CD4-positive, alpha-beta T cell treated with Interferon alpha-2 for 1 hour (primary cell): Measurements from ENCODE around the gene PTPN3.

Source experiments
- DNase-seq, 2 donors: peaks; one replicate each; pipeline ENCODE4 v3.0.0-alpha.2; 2020 to 2022

The PTPN3 gene

DNA sequence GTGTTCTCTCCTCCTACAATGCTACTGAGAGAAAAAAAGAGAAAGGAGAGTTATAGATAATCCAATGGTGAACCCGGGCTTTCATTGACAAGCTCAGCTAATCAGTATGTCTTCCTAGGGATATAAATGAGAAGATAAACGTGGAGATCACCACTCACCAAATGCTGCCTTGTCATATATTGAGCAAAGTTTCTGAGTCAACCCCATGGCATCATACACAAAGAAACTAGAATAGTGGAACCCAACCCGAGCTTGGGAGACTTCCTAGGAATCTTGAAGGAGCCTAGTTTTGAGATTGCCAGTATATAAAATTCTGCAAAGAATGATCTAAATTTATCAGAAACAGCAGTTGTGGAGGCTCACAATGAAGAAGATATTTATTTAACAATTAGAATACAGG is 47.8 kb downstream of the PTPN3 start:
- no peak for DNase-seq

DNA sequence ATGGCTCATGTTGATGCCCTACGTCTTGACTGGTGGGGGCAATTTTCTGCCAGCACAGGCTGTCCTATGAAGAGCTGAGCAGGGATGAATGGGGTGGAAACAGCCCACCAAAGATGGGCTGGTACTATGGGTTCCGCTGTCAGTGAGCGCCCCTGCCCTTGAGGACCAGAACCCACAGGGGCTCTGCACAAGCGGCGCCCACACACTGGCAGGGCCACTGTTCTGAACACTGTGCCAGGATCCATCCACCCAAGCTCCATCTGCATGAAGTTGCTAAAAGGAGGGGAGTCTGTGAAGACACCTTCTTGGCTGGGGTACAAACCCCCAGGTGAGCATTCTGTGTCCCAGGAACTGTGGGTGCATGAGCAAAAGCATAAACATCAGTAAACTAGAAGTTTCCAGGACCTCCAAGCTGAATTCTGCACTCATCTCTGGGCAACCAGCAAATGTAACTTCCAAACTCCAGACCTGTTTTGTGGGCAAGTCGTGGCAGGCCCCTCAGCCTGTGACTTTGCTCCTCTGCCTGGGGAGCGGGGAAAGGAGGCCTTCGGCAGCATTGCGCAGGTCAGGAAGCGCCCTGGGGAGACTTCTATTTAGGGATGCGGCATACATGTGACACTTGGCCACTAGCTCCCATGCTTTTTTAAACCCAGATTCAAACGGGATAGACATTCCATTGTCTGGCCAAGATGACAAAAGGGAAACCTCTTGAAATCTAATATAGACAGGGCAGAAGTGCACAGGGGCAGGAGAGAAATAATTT is 48.9 kb downstream of the PTPN3 start:
- DNase-seq = no peak

DNA sequence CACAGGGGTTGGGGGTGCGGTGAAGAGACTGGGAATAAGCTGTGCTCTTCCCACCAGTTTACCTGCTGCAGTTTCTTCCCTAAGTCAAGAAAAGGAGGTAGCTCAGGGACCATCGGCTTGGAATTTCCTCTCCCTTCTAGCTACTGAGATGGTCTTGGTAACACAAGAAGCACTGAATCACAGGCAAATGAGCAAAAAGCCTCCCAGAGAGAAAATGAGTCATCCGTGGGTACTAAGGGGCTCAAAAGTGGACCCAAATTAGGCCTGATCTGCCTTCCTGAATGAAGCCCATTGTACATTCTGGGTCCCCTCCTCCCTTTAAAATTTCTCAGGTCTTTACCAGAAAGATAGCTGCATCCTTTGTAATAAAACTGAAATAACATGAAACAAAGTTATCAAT is 49.9 kb downstream of the PTPN3 start:
- no peak for DNase-seq

DNA sequence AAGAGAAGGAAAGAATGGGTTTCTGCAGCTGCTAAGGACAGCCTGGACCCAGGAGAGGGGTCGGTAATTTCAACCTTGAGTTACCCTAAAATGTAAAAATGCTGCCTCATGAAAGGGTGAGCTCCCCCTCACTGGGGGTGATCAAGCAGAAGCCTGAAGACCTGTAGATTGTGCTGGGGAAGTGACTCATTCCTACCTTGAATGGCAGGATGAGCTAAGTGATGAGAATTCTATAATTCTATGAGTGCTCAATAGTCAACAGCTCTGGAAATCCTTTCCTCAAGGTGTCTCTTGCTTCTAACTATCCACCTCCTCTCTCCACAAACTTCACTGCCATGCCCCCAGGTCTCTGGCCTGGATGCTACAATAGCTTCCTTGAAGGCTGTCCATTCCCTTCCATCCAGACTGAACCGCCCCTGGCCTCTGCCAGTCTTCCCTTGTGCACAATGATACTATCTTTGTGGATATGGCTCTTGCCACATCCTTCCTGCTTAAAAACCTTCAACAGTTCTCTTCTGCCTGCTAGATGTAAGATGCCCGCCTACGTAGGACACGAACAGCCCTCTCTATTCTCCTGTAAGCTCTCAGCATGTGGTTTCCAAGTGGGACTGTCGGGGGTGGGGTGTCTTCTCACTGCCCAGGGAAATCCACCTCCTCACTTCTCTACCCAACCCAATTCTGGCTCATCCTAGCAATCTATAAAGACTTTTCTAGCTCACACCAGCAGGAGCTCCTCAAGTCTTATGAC is 50.6 kb downstream of the PTPN3 start:
- DNase-seq = no peak

DNA sequence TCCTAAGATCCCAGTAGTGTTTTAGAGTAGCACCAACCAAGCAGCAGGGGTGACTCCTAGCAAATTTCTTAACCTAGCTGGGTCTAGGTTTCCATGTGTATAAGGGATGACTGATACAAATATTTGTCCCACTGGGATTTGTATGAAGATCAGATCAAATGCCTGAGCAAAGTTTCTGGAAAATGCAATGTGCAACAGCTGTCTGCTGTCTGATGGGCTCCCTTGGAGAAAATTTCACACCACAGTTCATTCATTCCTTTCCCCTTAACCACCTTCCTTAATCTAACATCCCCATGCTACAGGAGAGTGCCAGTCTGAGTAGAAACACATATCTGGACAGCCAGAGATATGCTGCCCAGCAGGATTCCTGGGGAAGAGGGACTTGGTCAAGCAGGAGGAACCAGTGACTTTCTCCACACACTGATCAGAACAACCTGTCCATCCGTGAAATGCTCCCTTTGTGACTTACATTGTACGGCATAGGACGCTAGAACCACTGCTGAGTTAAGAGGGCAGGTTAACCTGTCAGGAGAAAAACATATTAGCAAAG is 53.3 kb downstream of the PTPN3 start:
- DNase-seq = no peak

DNA sequence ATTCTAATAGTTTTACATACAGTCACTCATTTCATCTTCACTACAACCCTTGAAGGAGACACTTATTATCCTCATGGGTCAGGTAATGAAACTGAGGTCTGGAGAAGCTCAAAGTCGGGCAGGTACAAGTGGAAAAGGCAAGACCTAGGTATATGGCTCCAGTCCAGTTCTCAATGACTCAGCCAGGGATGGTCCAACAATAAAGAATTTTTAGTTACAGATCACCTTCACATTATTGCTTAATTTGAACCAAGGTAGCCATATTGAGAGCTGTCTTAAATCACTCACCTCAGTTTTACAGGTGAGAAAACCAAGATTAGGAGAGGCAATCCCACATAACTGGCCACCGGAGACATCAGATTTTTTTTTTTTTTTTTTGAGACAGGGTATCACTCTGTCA is 55.4 kb downstream of the PTPN3 start:
- DNase-seq = no peak

DNA sequence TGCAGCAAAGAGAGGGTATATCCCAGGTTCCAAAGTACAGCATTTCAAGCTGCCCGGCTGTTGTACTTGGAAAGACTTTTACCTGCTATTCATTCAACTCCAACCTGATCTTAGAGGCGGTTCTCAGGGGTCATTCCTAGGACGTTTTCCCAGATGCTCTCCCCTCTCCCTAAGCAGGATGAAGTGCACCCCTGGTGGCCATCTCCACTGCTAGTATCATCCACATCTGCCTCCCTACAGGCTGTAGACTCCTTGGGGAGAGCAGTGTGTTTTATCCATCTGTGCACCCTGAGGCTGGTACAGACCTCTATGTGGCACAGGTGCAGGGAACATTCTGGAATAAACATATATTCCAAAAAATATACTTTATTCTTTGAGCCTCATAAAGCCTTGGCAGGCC is 56.8 kb downstream of the PTPN3 start:
- DNase-seq = no peak

DNA sequence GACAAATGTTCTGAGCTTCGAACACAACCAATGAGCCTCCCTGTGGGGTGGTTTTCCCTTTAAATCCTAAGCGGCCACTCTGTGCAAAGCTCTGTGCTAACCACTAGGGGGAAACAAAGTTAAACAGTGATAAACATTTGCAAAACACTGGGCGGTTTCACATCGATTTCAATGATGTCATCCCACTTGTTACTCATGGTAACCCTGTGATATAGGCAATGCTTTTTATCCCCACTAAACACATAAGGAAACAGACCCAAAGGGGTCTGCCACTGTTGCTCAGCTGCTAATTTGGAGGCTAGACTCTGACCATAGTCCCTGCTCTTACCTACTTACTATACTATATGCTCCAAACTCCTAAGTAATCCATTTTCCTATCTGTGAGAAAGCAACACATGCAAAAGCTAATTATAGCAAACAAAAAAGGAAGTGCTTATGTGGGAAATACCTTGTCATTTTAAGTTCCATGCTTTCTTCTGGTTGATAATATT is 57.3 kb downstream of the PTPN3 start:
- DNase-seq = peak; percentile 9 to 51

DNA sequence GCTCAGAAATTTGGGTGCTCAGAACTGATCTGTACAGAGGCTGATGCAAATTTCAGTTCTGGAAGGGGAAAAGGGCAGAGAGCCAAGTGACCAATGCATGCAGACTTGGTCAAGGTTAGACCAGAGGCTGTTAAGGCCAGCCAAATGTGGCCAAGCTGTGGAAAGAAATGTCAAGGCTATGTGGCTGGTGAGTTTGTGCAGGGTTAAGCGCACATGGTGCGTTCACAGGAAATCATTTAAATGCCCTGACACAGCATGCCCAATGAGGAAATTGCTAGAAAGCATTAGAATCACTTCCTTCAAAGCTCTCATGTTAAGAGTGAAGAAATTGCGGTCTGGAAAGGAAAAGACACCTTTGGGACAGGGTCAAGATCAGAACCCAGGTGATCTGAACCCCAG is 58.0 kb downstream of the PTPN3 start:
- DNase-seq = no peak

DNA sequence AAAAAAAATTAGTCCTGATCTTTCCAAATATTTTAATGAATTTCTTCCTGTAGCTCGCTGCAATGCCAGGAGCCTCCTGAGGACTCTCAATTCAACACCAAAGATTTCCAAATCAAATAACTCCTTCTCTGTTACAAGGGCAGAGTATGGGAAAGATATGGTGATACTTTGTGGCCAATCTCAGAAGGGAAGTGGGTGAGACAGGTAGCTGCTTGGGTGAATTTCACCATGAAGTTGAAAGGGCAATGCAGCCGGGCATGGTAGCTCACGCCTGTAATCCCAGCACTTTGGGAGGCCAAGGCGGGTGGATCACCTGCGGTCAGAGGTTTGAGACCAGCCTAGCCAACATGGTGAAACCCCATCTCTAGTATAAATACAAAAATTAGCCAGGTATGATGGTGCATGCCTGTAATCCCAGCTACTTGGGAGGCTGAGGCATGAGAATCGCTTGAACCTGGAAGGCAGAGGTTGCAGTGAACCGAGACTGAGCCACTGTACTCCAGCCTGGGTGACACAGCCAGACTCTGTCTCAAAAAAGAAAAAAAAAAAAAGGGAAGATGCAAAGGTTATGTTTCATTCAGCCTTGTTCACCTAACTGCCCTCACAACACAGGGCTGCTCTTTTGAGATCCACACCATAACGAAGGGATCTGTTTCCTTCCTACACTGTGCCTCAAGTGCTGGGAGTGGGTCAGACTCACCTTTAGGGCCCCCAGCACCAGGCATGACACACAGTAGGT is 58.6 kb downstream of the PTPN3 start:
- DNase-seq = no peak

DNA sequence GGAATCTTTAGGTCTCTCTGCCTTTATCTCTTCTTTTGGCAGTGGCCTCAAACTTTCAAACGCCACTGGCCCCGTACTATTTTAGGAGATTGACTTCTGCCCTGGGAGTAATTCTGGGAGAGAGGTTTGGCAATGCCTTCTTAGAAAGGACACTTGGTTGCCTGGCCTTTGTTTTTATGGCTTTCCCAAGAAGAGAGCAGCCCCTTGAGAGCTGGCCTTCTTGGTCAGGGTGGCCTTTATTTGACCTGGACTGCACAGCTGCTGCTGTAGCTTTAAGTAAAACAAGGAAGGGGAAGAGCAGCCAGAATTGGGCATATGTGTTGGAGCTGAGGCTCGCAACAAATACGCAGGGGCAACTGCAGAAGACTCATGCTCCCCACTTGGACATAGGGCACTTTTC is 60.8 kb downstream of the PTPN3 start:
- DNase-seq = no peak

DNA sequence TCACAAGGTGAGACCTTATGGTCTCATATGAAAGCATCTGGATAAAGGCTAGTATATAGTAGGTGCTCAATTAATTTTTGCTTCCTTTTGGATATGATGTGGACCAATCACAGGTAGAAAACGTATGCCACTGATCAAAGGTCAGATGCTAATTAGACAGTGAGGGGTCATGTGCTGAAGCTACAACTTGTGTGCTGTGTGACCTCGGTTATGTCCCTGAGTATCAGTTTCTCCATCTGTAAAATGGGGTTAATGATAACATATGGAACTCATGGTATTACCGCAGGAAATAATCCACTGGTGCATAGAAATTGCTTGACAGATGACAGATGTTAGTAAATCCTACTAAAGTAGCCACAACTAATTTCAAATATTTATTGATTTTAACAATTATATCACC is 62.0 kb downstream of the PTPN3 start:
- no peak for DNase-seq

DNA sequence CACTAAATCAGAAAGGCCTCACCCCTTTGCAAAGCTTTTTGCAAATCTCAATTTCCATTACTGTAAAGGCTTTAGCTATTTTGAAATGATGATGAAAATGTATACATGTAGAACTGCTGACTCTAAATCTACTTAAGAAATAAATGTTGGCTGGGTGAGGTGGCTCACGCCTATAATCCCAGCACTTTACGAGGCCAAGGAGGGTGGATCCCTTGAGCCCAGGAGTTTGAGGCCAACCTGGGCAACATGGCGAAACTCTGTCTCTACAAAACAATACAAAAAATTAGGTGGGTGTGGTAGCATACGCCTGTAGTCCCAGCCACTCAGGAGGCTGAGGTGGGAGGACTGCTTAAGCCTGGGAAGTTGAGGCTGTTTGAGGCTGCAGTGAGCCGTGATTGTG is 64.6 kb downstream of the PTPN3 start:
- DNase-seq = no peak

DNA sequence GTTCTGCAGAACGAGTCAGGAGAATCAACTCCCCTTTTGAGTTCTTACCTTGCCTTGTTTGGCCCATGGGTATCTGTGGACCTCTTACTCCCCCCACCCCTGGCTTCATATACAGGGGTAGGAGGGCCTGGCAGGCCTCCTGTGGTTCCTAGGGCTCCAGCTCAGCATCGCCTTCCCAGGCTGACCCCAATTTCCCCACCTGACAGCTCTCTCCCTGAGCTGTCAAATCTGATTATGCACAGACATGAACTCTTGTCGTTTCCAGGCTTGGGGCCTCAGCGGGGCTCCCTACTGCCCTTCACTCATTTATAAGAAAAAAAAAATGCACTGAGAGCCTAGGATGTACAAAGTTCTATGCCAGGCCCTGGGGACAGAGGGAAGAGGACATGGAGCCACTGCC is 67.9 kb downstream of the PTPN3 start:
- no peak for DNase-seq

DNA sequence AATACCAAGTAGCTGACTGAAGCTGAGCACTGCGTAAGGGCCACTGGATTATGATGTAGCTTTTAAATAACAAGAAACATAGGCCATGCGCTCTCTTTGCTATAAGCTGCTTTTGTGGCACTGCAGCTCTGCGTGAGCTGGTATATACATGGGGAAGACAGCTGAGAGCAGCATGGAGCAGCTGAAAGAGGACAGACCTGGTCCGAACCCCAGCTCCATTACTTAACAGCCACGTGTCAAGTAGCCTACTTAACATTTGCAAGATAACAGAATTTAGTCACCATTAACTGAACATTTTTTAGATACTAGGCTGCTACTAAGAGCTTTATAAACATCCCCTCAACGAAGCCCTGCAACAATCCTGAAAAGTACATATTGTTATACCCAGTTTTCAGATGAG is 69.3 kb downstream of the PTPN3 start:
- DNase-seq = no peak

DNA sequence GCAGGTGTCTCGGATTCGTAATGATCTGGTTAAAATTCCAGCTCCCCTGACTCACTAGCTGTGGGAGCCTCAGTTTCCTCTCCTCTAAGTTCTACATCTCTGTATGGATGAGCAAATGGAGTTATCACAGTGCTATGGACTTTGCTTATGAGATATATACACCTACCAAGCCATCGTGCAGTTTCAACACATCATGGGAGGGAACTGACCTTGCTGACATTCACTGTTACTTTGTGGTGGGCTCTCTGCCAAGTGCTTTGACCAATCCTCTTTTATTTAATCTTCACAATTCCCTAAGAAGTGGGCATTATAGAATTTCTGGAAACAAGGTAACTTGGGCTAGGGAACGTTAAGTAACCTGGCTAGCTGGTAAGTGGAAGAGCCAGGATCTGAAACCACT is 70.2 kb downstream of the PTPN3 start:
- no peak for DNase-seq

DNA sequence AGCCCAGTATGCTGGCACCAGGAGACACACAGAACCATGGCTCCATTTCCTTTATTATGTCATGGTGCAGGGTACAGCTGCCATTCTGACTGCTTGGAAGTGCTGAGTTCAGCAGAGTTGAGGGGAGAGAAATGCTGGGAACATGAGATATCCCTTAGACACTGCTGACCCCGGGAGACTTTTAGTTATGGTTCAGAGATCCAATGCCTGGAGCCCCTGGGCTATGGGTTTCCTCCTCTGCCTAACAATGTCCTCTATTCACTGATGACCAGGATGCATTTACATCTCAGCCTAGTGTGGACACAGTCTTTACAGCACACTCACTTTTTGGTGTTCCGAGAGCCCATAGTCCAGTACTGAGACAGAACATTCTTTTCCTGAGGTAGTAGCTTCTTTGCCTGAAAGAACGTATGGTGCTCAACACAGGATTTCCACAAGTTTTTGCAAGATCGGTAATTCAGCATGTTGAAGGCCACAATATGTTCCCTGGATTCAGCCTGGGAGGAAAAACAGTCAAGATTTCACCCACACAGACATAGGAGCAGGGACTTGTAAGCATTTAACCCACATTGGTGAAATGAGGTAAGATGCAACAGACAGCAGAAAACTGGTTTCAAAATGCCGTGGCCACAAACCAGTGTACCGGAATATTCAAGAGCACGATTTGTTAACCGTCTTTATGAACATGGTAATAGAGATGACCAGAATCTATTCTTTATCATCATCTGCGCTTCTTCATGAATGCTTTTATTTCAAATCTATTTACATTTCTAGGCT is 71.3 kb downstream of the PTPN3 start:
- DNase-seq = no peak

DNA sequence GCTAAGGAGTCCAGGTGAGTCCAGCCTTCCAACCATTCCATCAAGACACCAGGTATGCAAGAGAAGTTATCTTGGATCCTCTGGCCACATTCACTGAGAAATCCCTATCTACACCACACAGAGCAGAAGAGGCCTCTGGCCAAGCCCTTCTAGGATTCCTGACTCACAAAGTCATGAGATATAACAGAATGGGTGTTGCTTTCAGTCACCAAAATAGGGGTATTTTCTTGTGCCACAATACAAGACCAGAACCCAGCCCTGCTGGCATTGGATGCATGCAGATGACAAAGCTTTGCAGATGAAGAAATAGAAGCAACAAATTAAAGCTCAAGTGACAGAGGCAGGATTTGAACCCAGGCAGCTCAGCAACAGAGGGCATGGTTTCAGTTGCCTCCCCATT is 73.5 kb downstream of the PTPN3 start:
- DNase-seq = no peak

DNA sequence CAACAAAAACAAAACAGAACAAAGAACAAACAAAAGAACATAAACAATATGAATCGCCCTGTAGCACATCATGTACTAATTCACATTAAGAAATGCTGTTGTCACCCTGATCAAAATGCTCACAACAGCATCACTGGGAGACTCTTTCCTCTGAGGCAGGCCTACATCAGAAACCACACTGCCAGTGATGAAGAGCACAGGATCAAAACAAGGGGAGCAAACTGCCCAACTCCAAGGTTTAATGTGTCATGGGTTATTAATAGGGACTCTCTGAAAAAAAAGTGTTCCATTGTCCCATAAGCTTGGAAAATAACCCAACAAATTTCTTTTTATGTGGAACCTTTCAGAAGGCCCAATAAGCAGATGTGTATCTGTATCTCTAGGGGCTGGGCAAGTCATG is 74.2 kb downstream of the PTPN3 start:
- no peak for DNase-seq

DNA sequence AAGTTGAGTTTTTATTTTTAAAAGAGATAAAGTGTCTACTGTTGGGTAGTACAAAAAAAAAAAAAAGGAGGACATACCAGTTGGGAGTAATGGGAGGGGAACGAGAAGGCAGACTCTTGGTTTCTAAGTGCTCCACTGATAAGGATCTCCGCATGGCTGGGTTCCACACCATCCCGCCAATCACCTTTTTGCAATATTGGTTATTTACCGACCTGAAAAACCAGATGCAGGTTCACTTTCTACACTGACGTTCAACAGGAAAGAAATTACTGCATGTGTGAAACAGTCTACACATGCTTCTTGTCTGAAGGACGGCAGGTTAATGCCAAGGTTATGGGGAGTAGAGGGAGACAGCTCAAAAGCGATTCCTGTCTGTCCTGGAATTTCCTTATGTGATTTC is 75.5 kb downstream of the PTPN3 start:
- DNase-seq = no peak

DNA sequence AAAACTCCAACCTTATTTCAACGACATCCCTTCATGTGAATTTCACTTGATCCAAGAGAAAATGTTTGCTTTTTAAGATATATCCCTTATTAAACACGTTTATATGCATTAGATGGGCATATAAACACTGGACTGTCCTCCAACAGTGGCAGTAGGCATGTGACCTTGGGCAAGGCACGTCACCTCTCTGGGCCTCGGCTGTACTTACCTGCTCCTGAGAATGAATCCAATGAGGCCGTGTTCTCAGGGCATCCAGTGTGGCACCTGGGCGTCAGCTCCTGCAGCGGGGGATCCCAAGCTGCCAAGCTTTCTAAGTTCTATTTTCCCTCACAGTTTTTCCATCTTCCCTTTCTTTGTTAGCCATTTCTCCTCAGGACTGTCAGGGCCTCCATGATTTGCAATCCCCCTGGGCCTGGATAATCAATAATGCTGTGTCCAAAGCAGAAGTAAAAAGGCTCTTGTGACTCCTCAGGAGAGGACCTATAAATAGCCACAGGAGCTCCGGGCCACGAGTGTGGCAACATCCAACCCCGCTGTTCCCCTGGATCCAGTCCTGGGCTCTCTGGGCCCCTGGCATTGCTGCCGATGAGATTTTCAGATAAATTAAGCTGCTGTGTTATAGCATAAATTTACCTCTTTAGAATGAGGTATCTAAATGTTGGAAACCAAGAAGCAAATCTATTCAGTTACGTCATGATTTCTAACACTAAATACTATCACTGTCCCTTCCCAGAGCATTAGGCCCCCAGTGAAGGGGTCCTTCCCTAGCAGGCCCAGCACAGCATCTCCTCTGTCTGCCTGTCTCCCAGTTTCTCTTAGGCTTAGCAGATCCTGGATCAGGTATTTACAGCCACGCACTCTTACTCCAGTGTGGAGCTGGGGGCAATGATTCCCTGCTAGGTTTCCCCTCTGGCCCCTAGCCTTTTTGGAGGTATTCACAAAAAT is 76.8 kb downstream of the PTPN3 start:
- DNase-seq = no peak

DNA sequence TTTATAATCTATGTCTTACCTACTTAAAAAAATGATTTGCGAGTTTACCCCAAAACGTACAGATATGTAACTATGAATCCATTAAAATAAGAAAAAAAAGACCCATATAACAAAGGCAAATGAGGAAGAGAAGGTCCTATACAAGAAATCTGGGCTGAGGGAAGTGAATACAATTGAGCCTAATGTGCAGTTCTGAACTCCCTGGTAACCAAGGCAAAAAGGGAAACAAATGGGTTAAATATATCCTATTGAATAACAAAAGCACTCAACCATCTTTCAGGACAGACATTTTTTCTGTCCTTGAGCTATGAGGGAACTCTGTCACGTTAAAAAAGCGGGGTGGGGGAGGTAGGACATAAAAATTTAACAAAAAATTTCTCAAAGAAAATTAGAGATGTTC is 78.6 kb downstream of the PTPN3 start:
- DNase-seq = no peak
